ENCODE results near the gene GALNT10.

GALNT10 gene

GRCh38 chr5:154408811-154409210 lies 218.3 kb downstream of the GALNT10 start:
- H3K27me3 ChIP-seq (ENCODE audit: insufficient read depth, low read length) = no peaks in the 10 kb centered on the region
- H3K36me3 ChIP-seq (ENCODE audit: insufficient read depth, low read length) = peaks cover 2% of the 10 kb centered on the region
- no peak overlapping the region for H3K4me3 ChIP-seq (ENCODE audit: low read length)

GRCh38 chr5:154409230-154409840 lies 218.8 kb downstream of the GALNT10 start:
- Histone ChIP-seq H3K36me3 (ENCODE audit: insufficient read depth, low read length) (peaks cover 2% of the 10 kb centered on the region), H3K4me1 (ENCODE audit: insufficient read depth, low read length) (peaks cover 4% of the 10 kb centered on the region), H3K27me3 (ENCODE audit: insufficient read depth, low read length) (no peaks in the 10 kb centered on the region), H3K4me3 (ENCODE audit: low read length) (no peak overlapping the region), H2AFZ (ENCODE audit: low read depth, low read length) (no peak overlapping the region), H3K9me3 (ENCODE audit: low read length) (no peaks in the 10 kb centered on the region)

More at GRCh38 chr5:154408811-154409210, 218.3 kb downstream of the GALNT10 start:
- no peaks in the 10 kb centered on the region for H3K9me3 ChIP-seq (ENCODE audit: low read length)
- no peak overlapping the region for H2AFZ ChIP-seq (ENCODE audit: low read depth, low read length)
- H3K4me1 ChIP-seq (ENCODE audit: insufficient read depth, low read length) = peaks cover 4% of the 10 kb centered on the region

- peaks cover 2% of the 10 kb centered on the region for H3K36me3 ChIP-seq (ENCODE audit: insufficient read depth, low read length)
- H3K27me3 ChIP-seq (ENCODE audit: insufficient read depth, low read length) = no peaks in the 10 kb centered on the region
- no peaks in the 10 kb centered on the region for H3K9me3 ChIP-seq (ENCODE audit: low read length)
- peaks cover 1% of the 10 kb centered on the region for H3K4me1 ChIP-seq (ENCODE audit: insufficient read depth, low read length)
- no peak overlapping the region for H2AFZ ChIP-seq (ENCODE audit: low read depth, low read length)
- no peak overlapping the region for H3K4me3 ChIP-seq (ENCODE audit: low read length)
Observed at GRCh38 chr5:154410008-154410407, 219.5 kb downstream of the GALNT10 start.

GRCh38 chr5:154410786-154411185 lies 220.3 kb downstream of the GALNT10 start:
- H2AFZ ChIP-seq (ENCODE audit: low read depth, low read length) = no peak overlapping the region
- no peaks in the 10 kb centered on the region for H3K27me3 ChIP-seq (ENCODE audit: insufficient read depth, low read length)
- no peak overlapping the region for H3K4me3 ChIP-seq (ENCODE audit: low read length)
- H3K9me3 ChIP-seq (ENCODE audit: low read length) = no peaks in the 10 kb centered on the region
- no peaks in the 10 kb centered on the region for H3K4me1 ChIP-seq (ENCODE audit: insufficient read depth, low read length)
- peaks cover 4% of the 10 kb centered on the region for H3K36me3 ChIP-seq (ENCODE audit: insufficient read depth, low read length)

GRCh38 chr5:154411338-154411737 lies 220.8 kb downstream of the GALNT10 start:
- no peak overlapping the region for H2AFZ ChIP-seq (ENCODE audit: low read depth, low read length)

GRCh38 chr5:154412316-154412715 lies 221.8 kb downstream of the GALNT10 start:
- no peaks in the 10 kb centered on the region for H3K27me3 ChIP-seq (ENCODE audit: insufficient read depth, low read length)
- peaks cover 4% of the 10 kb centered on the region for H3K36me3 ChIP-seq (ENCODE audit: insufficient read depth, low read length)
- H3K4me1 ChIP-seq (ENCODE audit: insufficient read depth, low read length) = no peaks in the 10 kb centered on the region
- no peaks in the 10 kb centered on the region for H3K9me3 ChIP-seq (ENCODE audit: low read length)
- H2AFZ ChIP-seq (ENCODE audit: low read depth, low read length) = no peak overlapping the region
- H3K4me3 ChIP-seq (ENCODE audit: low read length) = no peak overlapping the region

More at GRCh38 chr5:154411338-154411737, 220.8 kb downstream of the GALNT10 start:
- H3K27me3 ChIP-seq (ENCODE audit: insufficient read depth, low read length) = no peaks in the 10 kb centered on the region
- H3K36me3 ChIP-seq (ENCODE audit: insufficient read depth, low read length) = peaks cover 4% of the 10 kb centered on the region
- H3K9me3 ChIP-seq (ENCODE audit: low read length) = no peaks in the 10 kb centered on the region
- no peak overlapping the region for H3K4me3 ChIP-seq (ENCODE audit: low read length)
- no peaks in the 10 kb centered on the region for H3K4me1 ChIP-seq (ENCODE audit: insufficient read depth, low read length)

GRCh38 chr5:154412925-154413324 lies 222.4 kb downstream of the GALNT10 start:
- Histone ChIP-seq H2AFZ (ENCODE audit: low read depth, low read length) (no peak overlapping the region), H3K4me1 (ENCODE audit: insufficient read depth, low read length) (no peaks in the 10 kb centered on the region), H3K4me3 (ENCODE audit: low read length) (no peak overlapping the region), H3K36me3 (ENCODE audit: insufficient read depth, low read length) (peaks cover 4% of the 10 kb centered on the region), H3K9me3 (ENCODE audit: low read length) (no peaks in the 10 kb centered on the region), H3K27me3 (ENCODE audit: insufficient read depth, low read length) (no peaks in the 10 kb centered on the region)

- Histone ChIP-seq H3K27me3 (ENCODE audit: insufficient read depth, low read length) (no peaks in the 10 kb centered on the region), H3K36me3 (ENCODE audit: insufficient read depth, low read length) (peaks cover 10% of the 10 kb centered on the region), H3K4me1 (ENCODE audit: insufficient read depth, low read length) (no peaks in the 10 kb centered on the region), H2AFZ (ENCODE audit: low read depth, low read length) (no peak overlapping the region), H3K9me3 (ENCODE audit: low read length) (no peaks in the 10 kb centered on the region), H3K4me3 (ENCODE audit: low read length) (no peak overlapping the region)
Observed at GRCh38 chr5:154415114-154415513, 224.6 kb downstream of the GALNT10 start.

- H3K36me3 ChIP-seq (ENCODE audit: insufficient read depth, low read length) = peaks cover 9% of the 10 kb centered on the region
- H3K9me3 ChIP-seq (ENCODE audit: low read length) = no peaks in the 10 kb centered on the region
- no peak overlapping the region for H3K4me3 ChIP-seq (ENCODE audit: low read length)
- H2AFZ ChIP-seq (ENCODE audit: low read depth, low read length) = no peak overlapping the region
- no peaks in the 10 kb centered on the region for H3K4me1 ChIP-seq (ENCODE audit: insufficient read depth, low read length)
- H3K27me3 ChIP-seq (ENCODE audit: insufficient read depth, low read length) = no peaks in the 10 kb centered on the region
Observed at GRCh38 chr5:154418344-154418820, 227.8 kb downstream of the GALNT10 start.

GRCh38 chr5:154419236-154419635 lies 228.7 kb downstream of the GALNT10 start:
- H3K9me3 ChIP-seq (ENCODE audit: low read length) = no peaks in the 10 kb centered on the region
- H3K36me3 ChIP-seq (ENCODE audit: insufficient read depth, low read length) = peaks cover 8% of the 10 kb centered on the region
- no peaks in the 10 kb centered on the region for H3K27me3 ChIP-seq (ENCODE audit: insufficient read depth, low read length)
- no peaks in the 10 kb centered on the region for H3K4me1 ChIP-seq (ENCODE audit: insufficient read depth, low read length)
- H3K4me3 ChIP-seq (ENCODE audit: low read length) = no peak overlapping the region
- H2AFZ ChIP-seq (ENCODE audit: low read depth, low read length) = no peak overlapping the region

- H3K4me3 ChIP-seq (ENCODE audit: low read length) = no peak overlapping the region
- no peaks in the 10 kb centered on the region for H3K9me3 ChIP-seq (ENCODE audit: low read length)
- H3K27me3 ChIP-seq (ENCODE audit: insufficient read depth, low read length) = no peaks in the 10 kb centered on the region
- H2AFZ ChIP-seq (ENCODE audit: low read depth, low read length) = no peak overlapping the region
- H3K4me1 ChIP-seq (ENCODE audit: insufficient read depth, low read length) = no peaks in the 10 kb centered on the region
- H3K36me3 ChIP-seq (ENCODE audit: insufficient read depth, low read length) = peaks cover 6% of the 10 kb centered on the region
Observed at GRCh38 chr5:154421868-154422267, 231.3 kb downstream of the GALNT10 start.

GRCh38 chr5:154422298-154422697 lies 231.8 kb downstream of the GALNT10 start:
- no peaks in the 10 kb centered on the region for H3K4me1 ChIP-seq (ENCODE audit: insufficient read depth, low read length)
- peaks cover 6% of the 10 kb centered on the region for H3K36me3 ChIP-seq (ENCODE audit: insufficient read depth, low read length)
- no peak overlapping the region for H2AFZ ChIP-seq (ENCODE audit: low read depth, low read length)
- H3K4me3 ChIP-seq (ENCODE audit: low read length) = no peak overlapping the region
- H3K9me3 ChIP-seq (ENCODE audit: low read length) = no peaks in the 10 kb centered on the region
- no peaks in the 10 kb centered on the region for H3K27me3 ChIP-seq (ENCODE audit: insufficient read depth, low read length)

- Histone ChIP-seq H3K4me1 (ENCODE audit: insufficient read depth, low read length) (no peaks in the 10 kb centered on the region), H3K9me3 (ENCODE audit: low read length) (no peaks in the 10 kb centered on the region), H3K4me3 (ENCODE audit: low read length) (no peak overlapping the region), H3K27me3 (ENCODE audit: insufficient read depth, low read length) (no peaks in the 10 kb centered on the region), H2AFZ (ENCODE audit: low read depth, low read length) (no peak overlapping the region), H3K36me3 (ENCODE audit: insufficient read depth, low read length) (no peaks in the 10 kb centered on the region)
Observed at GRCh38 chr5:154428208-154428607, 237.7 kb downstream of the GALNT10 start.

- Histone ChIP-seq H3K4me1 (ENCODE audit: insufficient read depth, low read length) (no peaks in the 10 kb centered on the region), H3K4me3 (ENCODE audit: low read length) (no peak overlapping the region), H2AFZ (ENCODE audit: low read depth, low read length) (no peak overlapping the region), H3K36me3 (ENCODE audit: insufficient read depth, low read length) (no peaks in the 10 kb centered on the region), H3K9me3 (ENCODE audit: low read length) (no peaks in the 10 kb centered on the region), H3K27me3 (ENCODE audit: insufficient read depth, low read length) (no peaks in the 10 kb centered on the region)
Observed at GRCh38 chr5:154429341-154429740, 238.8 kb downstream of the GALNT10 start.
